ENCODE data around the gene PGGHG.
"Not testable (repeated sequence)": the region's sequence is repeated elsewhere in the genome, so short reads cannot be mapped to it uniquely, and the experiment has no call there.

The PGGHG gene

DNA sequence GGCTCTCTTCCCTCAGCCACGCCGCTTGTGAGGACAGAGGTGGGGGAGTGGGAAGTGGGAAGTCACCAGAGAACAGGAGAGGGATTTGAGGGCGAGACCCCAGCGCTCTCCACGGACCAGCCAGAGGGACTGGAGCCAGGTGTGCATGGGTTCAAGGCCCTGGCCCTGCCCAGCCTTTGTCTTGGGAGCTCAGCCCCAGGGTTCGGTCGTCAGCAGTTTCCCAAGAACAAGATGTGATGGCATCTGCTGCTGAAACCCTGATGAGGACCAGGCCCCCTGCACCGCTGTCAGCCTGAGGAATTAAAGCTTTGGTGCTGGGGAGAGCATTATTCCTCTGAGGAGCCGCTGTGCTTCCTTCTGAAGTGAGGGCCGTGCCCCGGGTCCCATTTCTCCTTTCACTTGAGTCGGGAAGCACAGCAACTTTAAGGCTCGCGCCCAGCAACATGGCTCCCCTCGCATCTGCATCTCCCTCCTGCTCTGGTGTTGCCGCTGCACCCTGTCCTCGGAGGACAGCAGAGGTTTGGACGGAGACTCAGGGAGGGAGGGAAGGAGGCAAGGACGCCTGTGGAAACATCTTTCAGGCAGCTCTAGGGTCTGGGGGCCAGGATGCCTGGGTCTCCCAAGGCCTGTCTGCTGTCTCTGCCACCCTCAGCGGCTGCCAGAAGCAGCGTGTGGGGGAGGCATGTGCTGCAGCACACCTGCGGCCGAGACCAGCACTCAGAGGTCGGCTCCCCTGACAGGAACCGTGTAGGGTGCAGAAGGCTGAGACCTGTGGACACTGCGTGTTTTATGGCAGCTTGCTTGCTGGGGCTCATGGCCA is 6.6 kb downstream of the PGGHG start:
- H3K4me3 ChIP-seq (ENCODE audit: low read length), result no peak overlapping the region
- DNase-seq (ENCODE audit: low read depth, low spot score), result no peak

DNA sequence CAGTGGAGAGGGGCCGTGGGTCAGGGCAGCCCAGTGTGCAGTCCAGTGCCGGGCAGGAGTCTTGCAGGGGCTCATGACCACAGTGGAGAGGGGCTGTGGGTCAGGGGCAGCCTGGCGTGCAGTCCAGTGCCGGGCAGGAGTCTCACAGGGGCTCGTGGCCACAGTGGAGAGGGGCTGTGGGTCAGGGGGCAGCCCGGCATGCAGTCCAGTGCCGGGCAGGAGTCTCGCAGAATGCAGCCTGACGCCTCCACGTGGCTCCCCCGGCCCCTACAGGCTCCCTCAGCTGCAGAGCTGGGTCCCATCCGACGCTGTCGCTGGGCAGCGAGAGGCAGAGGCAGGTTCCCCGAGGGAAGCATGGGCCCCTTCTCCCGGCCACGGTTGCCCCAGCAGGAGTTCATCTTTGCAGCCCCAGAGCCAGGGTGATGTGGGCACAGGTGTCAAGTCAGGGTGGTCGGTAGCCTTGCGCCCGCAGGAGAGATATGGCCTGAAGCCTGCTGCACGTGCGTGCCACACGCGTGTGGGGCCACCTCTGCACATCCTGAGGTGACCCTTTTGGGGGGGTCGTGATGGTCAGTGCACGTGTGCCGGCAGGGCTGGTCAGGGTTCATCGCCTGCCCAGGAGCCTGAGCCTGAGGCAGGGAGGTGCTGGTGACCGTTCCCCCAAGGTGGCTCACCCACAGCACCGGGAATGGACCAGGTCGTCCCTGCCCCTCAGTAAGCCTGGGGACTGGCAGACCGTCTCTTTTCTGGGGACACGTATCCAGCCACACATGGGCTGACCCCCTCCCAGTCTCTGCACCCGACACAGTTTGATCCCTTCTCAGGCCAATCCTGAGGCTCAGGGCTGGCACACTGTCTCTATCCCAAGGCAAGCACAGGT is 7.5 kb downstream of the PGGHG start:
- H3K4me3 ChIP-seq (ENCODE audit: low read length), result no peak overlapping the region
- DNase-seq (ENCODE audit: low read depth, low spot score), result no peak

DNA sequence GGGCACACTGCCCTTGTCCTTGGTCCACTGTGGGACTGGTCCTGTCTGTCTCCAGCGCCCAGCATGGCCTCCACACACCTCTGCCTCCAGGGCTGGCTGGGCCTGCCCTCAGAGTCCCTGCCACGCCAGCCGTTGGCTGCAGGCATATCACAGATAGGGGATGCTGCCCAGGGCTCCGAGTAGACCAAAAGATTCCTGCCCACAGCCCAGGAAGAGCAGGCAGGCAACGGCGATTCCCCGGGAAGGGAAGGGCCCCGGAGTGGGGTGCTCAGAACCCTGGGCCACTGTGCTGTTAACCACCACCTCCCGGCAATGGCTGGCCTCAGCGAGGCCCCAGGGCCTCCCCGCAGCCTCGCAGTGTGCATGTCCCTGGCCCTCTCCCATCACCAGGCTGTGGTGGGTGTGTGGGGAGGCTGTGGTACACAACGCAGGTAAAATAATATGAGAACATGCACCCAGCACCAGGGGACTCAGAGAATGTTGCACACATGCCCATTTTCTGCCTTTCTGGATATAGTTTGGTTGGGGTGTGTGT is 8.2 kb downstream of the PGGHG start:
- H3K4me3 ChIP-seq (ENCODE audit: low read length), result no peak overlapping the region
- DNase-seq (ENCODE audit: low read depth, low spot score), result no peak

DNA sequence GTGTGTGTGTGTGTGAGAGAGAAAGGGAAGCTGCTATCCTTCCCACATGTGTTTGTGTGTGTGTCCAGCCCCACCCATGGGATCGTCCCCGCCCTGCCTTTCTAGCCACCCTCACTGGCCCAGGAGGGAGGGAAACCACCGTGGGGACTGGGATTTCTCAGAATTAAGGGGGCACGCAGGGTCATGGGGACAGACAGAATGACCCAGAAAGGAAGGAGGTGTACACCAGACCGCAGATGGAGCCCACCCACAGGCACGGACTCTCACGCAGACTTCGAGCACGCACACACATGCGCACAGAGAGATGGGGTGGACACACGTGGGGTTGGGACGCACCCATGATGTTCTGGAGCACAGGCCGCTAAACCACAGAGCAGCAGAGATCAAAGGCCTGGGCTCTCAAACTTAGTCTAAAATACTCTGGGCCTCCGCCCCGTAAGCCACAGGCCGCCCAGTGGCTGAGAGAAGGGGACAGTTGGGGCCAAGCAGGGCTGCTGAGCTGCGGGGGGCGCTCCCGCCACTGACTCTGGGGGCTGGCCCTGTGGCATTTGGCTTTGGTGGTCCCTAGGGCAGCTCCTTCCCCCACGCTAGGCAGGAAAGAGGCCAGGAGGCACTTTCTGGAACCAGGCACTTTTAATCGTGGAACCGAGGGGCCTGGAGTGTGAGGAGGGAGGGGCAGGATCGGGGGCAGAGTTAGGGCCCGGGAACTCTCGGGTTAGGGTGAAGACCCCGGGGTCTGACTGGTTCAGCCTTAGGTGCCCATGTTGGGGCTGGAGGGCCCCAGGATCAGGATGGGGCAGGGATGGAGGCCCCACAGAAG is 8.9 kb downstream of the PGGHG start:
- H3K4me3 ChIP-seq (ENCODE audit: low read length), result no peak overlapping the region
- no peak for DNase-seq (ENCODE audit: low read depth, low spot score)

DNA sequence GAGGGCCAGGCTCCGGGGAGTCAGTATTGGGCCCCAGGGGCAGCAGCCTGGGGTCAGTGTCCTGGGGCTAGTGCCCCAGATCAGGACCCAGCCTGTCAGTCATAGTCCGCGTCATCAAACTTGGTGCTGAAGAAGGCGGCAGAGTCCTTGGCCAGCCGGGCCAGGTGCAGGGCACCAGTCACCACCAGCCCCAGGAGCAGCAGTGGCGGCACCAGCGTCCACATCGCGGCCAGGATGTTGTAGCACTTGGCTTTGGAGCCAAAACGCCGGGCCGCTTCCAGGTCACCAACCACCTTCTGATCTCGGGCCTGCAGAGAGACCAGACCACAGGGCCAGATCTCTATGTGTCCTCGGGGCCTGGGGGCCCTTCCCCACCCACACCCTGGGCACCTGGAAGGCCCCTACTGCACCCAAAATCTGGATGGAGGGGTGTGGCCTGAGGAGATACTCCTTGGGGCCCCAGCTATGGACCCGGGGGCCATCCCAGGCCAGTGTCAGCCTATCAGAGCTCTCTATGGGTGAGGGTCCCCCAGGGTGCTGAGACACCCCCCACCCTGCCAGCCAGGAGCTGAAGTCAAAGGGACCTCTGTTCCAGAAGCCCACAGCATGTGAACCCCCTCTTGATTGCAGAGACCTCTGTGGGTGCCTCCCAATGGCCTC is 9.6 kb downstream of the PGGHG start:
- no peak overlapping the region for H3K4me3 ChIP-seq (ENCODE audit: low read length)
- no peak for DNase-seq (ENCODE audit: low read depth, low spot score)

DNA sequence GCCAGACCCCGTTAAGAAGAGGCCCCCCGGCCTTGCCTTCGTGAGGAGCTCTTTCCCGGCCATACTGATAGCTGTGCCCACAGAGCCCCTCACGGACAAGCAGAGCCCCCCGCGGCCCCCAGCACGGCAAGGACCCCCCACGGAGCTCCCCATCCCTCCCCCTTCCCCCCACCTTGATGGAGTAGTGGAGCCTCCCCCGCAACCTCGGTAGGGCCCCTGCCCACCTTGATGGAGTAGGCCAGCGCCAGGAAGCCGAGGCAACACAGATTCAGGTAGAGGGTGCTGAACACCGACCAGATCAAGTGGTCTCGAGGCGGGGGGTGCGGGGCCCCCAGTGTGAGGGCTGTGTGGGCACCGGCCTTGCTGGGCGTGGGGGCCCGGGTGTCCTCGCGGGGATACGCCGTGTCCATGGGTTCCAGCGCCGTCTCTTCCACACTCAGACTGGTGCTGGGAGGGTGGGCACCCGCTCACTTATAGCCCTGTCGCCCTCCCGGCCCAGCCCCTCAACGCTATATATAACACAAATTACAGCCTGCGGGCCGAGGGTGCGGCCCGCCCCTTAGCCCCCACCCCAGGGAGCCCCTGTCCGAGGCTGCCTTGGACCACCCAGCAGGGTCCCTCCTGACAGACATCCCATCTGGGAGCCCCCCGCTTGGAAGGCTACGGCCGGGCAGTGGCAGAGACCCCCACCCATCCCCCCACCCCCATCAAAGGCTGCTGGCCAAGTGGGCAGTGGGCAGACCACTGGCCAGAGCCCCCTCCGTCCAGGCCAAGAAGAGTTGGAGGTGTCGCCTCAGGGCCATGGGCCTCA is 10.4 kb downstream of the PGGHG start, which contains the start of gene IFITM5:
Gene IFITM5 (minus strand): TSS at position 446 of the 811 bp plus-strand sequence. CDS start 36 bp downstream, at position 410.
- H3K4me3 ChIP-seq (ENCODE audit: low read length), result no peak within 1 kb of the TSS
- no peak for DNase-seq (ENCODE audit: low read depth, low spot score)

DNA sequence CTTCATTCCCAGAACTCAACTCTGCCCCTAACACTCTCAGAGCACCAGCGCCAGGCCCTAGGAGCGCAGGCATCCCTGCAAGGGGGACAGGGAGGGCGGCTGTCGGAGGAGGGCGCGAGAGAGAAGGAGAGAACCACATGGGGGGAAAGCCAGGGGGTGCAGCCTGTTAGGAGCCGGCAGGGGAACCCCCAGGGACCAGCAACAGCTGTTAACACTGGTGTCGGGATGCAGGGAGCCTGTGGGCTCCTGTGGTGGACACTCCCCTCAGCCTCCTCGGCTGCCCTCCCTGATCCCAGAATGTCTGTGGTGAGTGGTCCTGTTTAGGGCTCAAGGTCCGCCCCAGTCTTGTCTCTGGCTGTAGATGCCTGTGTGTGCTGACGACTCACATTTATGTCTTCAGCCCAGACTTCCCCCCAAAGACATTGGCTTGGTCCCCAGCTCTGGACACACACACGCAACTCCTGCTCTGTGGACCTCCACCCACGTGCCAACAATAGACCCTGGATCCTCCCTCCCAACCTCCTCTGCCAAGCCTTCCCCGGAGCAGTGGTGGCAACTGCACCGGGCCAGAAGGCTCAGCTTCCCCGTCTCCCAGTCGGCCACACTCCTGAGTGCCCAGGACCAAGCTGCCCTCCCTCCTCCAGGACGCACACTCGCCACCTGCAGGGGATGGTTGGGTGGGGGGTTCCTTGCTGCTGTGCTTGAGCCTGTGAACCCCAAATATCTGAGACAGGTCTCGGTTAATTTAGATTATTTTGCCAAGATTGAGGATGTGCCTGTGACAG is 11.2 kb downstream of the PGGHG start:
- no peak for DNase-seq (ENCODE audit: low read depth, low spot score)
- no peak overlapping the region for H3K4me3 ChIP-seq (ENCODE audit: low read length)

DNA sequence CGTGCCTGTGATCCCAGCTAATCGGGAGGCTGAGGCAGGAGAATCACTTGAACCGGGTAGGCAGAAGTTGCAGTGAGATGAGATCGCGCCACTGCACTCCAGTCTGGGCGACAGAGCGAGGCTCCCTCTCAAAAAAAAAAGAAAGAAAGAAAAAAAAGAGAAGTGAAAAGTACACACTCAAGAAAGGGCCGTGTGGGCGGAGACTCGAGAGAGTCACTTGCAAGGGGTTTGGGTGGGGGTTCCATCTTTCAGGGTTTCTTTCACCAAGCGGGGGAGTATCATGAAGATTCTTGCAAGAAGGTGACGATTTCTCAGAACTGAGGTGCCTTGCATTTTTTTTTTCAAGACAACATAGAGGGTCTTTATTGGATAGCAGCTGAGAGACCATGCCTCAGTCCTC is 14.4 kb downstream of the PGGHG start:
- no peak for DNase-seq (ENCODE audit: low read depth, low spot score)
- no peak overlapping the region for H3K4me3 ChIP-seq (ENCODE audit: low read length)

DNA sequence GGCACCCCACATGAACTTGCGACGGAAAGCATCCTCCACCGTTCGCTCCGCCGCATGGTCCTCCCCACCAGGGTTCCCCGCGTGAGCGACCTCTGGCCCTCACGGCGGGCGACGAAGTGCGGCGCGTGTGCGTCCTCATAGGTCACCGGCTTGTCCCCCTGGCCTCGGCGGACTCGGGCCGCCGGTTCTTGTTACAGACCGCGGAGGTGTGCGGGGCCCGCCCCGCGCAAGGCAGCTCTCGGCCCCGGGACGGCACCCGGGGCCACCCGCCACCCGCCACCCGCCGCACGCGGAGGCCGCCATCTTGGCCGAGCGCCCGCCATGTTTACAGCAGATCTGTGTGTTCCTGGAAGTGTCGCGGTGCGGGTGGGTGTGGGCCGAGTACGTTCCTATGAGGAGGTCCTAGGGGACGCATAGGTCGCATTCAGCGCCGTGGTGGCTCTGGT is 15.2 kb downstream of the PGGHG start:
- no peak for DNase-seq (ENCODE audit: low read depth, low spot score)
- H3K4me3 ChIP-seq (ENCODE audit: low read length), result no peak overlapping the region

DNA sequence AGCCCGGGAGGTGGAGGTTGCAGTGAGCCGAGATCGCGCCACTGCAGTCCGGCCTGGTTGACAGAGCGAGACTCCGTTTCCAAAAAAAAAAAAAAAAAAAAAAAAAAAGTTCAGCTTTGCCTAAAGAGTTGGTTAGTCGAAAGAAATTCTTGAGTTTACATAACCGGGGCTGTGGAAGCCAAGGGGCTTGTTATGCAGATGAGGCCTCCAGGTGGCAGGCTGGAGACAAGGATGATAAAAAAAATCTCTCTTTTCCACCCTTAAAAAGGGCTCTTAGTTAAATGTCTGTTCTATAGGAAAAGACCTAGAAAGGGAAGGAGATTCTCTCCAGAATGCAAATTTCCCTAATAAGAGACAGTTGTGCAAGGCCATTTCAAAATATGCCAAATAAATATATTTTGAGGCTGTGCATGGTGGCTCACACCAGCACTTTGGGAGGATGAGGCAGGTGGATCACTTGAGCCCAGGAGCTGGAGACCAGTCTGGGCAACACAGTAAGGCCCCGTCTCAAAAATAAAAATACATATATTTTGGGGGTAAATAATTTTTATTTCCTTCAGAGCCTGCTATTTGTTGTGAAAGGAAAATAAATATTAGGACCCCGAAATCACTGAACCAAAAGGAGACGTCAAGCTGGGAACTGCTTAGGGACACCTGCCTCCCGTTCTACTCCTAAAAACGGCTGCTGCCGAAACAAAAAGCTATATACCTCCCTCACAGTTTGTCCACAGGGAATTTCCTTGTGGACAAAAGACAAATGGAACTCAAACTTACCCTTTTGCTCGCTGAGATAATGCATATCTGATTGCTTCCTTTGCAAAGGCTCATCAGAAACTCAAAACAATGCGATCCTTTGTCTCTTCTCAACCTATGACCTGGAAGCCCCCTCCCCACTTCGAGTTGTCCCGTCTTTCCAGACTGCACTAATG is 16.3 kb downstream of the PGGHG start:
- no peak overlapping the region for H3K4me3 ChIP-seq (ENCODE audit: low read length)
- peak; percentile 60 for DNase-seq (ENCODE audit: low read depth, low spot score)

DNA sequence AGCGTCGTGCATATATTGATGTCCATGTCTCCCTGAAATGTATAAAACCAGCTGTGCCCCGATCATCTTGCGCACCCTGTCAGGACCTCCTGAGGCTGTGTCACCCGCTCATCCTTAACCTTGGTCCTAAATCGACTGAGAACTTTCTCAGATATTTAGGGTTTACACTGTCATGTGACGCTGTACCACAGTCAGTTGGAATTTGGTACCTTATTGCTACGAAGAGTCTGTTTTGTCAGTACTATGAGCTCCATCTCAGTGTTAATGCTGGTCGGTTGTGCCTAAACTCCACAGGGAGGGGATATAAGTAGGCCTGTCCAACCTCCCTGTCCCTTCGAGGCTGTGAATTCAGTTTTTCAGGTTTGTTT is 16.9 kb downstream of the PGGHG start:
- no peak overlapping the region for H3K4me3 ChIP-seq (ENCODE audit: low read length)
- DNase-seq (ENCODE audit: low read depth, low spot score), result no peak

DNA sequence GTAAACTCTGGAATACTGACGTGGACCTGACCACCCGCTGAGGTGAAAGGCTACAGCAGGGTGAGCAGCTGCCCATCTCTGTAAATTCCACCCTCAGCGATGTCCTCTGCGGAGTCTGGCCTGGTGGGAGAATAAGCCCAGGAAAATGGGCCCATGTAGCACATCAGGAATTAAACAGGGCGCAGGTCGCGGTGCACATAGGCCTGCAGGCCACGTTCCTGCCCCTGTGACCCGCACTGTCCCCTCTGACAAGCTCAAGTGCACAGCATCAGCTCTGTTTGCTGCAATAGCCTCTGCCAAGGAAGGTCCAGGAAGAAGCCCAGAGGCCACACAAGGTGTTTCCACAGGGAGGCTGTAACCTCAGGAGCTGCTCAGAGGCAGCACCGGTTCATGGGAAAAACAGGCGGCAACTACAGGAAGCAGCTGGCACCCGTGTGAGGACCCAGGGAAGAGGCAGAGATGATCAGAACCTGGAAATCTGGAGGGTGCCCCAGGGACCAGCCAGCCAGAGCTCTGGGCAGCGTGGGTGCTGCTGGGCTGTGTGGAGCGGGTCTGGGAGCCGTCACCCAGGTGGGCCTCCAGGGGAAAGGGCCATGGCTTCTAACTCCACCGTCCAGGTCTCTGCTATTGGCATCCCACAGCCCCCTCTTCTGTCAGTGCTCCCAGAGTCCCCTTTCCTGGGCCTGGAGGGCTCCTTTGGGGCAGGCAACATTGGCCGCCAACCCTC is 17.9 kb downstream of the PGGHG start:
- no peak overlapping the region for H3K4me3 ChIP-seq (ENCODE audit: low read length)
- no peak for DNase-seq (ENCODE audit: low read depth, low spot score)

DNA sequence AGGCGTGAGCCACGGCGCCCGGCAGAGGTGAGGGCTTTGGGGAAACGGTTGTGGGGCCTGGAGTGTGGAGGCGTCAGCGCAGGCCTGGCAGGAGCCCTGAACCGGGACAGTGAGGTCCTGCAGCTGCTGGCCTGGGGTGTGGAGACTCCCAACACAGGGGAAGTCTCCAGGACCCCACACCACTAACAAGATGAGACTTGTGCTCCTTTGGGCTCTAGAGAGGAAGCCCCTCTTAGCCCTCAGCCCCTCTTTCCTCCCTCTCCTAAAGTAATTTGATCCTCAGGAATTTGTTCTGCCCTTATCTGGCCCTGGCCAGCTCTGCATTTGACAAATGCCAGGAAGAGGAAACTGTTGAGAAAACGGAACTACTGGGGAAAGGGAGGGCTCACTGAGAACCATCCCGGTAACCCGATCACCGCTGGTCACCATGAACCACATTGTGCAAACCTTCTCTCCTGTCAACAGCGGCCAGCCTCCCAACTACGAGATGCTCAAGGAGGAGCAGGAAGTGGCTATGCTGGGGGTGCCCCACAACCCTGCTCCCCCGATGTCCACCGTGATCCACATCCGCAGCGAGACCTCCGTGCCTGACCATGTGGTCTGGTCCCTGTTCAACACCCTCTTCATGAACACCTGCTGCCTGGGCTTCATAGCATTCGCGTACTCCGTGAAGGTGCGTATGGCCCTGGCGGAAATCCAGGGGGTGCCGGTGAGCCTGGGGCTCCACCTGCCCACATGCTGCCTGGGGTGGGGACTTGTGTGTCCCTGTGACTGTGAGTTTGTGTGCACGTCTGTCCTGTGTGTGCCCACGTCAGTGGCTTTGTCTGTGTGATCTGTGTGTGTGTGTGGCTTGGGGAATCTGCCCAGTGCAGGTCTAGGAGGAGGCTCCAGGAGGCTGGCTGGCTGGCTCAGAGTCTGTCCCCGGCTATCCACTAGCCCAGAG is 19.1 kb downstream of the PGGHG start, which contains the start of gene IFITM2:
Gene IFITM2 (plus strand): TSS at position 51 of the 943 bp plus-strand sequence. CDS start 377 bp downstream, at position 428.
- DNase-seq (ENCODE audit: low read depth, low spot score), result not testable (repeated sequence)
- H3K4me3 ChIP-seq (ENCODE audit: low read length), result peak within 1 kb of the TSS; percentile 58
